ENCODE measurements around the gene HPS4.

HPS4 gene

GRCh38 chr22:26435327-26436093, 48.1 kb downstream of the HPS4 start:
- Histone ChIP-seq H3K9me3 (ENCODE audit: insufficient read depth, low read length) (no peaks in the 10 kb centered on the region), H3K4me3 (ENCODE audit: insufficient read length, low read depth) (no peak overlapping the region), H3K36me3 (ENCODE audit: insufficient read depth, insufficient read length, low read length) (peaks cover 30% of the 10 kb centered on the region), H3K4me1 (ENCODE audit: insufficient read depth, insufficient read length) (no peaks in the 10 kb centered on the region), H3K9ac (ENCODE audit: insufficient read length, low read depth) (no peak overlapping the region), H3K27me3 (ENCODE audit: insufficient read depth, insufficient read length) (no peaks in the 10 kb centered on the region)
- no peak for DNase-seq (ENCODE audit: low read depth, low spot score)
- TF ChIP-seq ZNF274 (IDR thresholded peaks at IDR 0.05; ENCODE audit: low read depth, low read length) (no peak), YY1 (IDR thresholded peaks at IDR 0.05; ENCODE audit: insufficient read depth, insufficient read length) (no peak), SUZ12 (IDR thresholded peaks at IDR 0.05; ENCODE audit: extremely low read depth, insufficient read depth, insufficient read length) (no peak)

- TF ChIP-seq ZNF274 (IDR thresholded peaks at IDR 0.05; ENCODE audit: low read depth, low read length) (no peak), SUZ12 (IDR thresholded peaks at IDR 0.05; ENCODE audit: extremely low read depth, insufficient read depth, insufficient read length) (no peak), YY1 (IDR thresholded peaks at IDR 0.05; ENCODE audit: insufficient read depth, insufficient read length) (no peak)
- no peak for DNase-seq (ENCODE audit: low read depth, low spot score)
- Histone ChIP-seq H3K4me1 (ENCODE audit: insufficient read depth, insufficient read length) (peaks cover 6% of the 10 kb centered on the region), H3K4me3 (ENCODE audit: insufficient read length, low read depth) (no peak overlapping the region), H3K9me3 (ENCODE audit: insufficient read depth, low read length) (no peaks in the 10 kb centered on the region), H3K9ac (ENCODE audit: insufficient read length, low read depth) (no peak overlapping the region), H3K27me3 (ENCODE audit: insufficient read depth, insufficient read length) (peaks cover 12% of the 10 kb centered on the region), H3K36me3 (ENCODE audit: insufficient read depth, insufficient read length, low read length) (peaks cover 30% of the 10 kb centered on the region)
Observed at GRCh38 chr22:26433805-26434204, 49.8 kb downstream of the HPS4 start.

GRCh38 chr22:26432619-26433311, 50.8 kb downstream of the HPS4 start:
- Histone ChIP-seq H3K4me1 (ENCODE audit: insufficient read depth, insufficient read length) (peaks cover 10% of the 10 kb centered on the region), H3K4me3 (ENCODE audit: insufficient read length, low read depth) (no peak overlapping the region), H3K9ac (ENCODE audit: insufficient read length, low read depth) (no peak overlapping the region), H3K9me3 (ENCODE audit: insufficient read depth, low read length) (no peaks in the 10 kb centered on the region), H3K36me3 (ENCODE audit: insufficient read depth, insufficient read length, low read length) (peaks cover 28% of the 10 kb centered on the region), H3K27me3 (ENCODE audit: insufficient read depth, insufficient read length) (peaks cover 22% of the 10 kb centered on the region)
- TF ChIP-seq YY1 (IDR thresholded peaks at IDR 0.05; ENCODE audit: insufficient read depth, insufficient read length): no peak
- no peak for TF ChIP-seq SUZ12 (IDR thresholded peaks at IDR 0.05; ENCODE audit: extremely low read depth, insufficient read depth, insufficient read length)
- DNase-seq (ENCODE audit: low read depth, low spot score): no peak

- peaks cover 10% of the 10 kb centered on the region for H3K4me1 ChIP-seq (ENCODE audit: insufficient read depth, insufficient read length)
- peaks cover 21% of the 10 kb centered on the region for H3K36me3 ChIP-seq (ENCODE audit: insufficient read depth, insufficient read length, low read length)
- H3K9me3 ChIP-seq (ENCODE audit: insufficient read depth, low read length): no peaks in the 10 kb centered on the region
- H3K27me3 ChIP-seq (ENCODE audit: insufficient read depth, insufficient read length): peaks cover 29% of the 10 kb centered on the region
- DNase-seq (ENCODE audit: low read depth, low spot score): no peak
- H3K4me3 ChIP-seq (ENCODE audit: insufficient read length, low read depth): no peak overlapping the region
- TF ChIP-seq YY1 (IDR thresholded peaks at IDR 0.05; ENCODE audit: insufficient read depth, insufficient read length) (no peak), ZNF274 (IDR thresholded peaks at IDR 0.05; ENCODE audit: low read depth, low read length) (no peak), SUZ12 (IDR thresholded peaks at IDR 0.05; ENCODE audit: extremely low read depth, insufficient read depth, insufficient read length) (no peak)
- H3K9ac ChIP-seq (ENCODE audit: insufficient read length, low read depth): no peak overlapping the region
Observed at GRCh38 chr22:26431261-26431995, 52.2 kb downstream of the HPS4 start.

- Histone ChIP-seq H3K4me3 (ENCODE audit: insufficient read length, low read depth) (no peak overlapping the region), H3K9me3 (ENCODE audit: insufficient read depth, low read length) (no peaks in the 10 kb centered on the region), H3K27me3 (ENCODE audit: insufficient read depth, insufficient read length) (peaks cover 29% of the 10 kb centered on the region), H3K36me3 (ENCODE audit: insufficient read depth, insufficient read length, low read length) (peaks cover 17% of the 10 kb centered on the region), H3K9ac (ENCODE audit: insufficient read length, low read depth) (no peak overlapping the region), H3K4me1 (ENCODE audit: insufficient read depth, insufficient read length) (peaks cover 10% of the 10 kb centered on the region)
- TF ChIP-seq ZNF274 (IDR thresholded peaks at IDR 0.05; ENCODE audit: low read depth, low read length) (no peak), SUZ12 (IDR thresholded peaks at IDR 0.05; ENCODE audit: extremely low read depth, insufficient read depth, insufficient read length) (no peak), YY1 (IDR thresholded peaks at IDR 0.05; ENCODE audit: insufficient read depth, insufficient read length) (no peak)
- no peak for DNase-seq (ENCODE audit: low read depth, low spot score)
Observed at GRCh38 chr22:26430600-26430999, 53.0 kb downstream of the HPS4 start.

GRCh38 chr22:26429458-26430286, 53.9 kb downstream of the HPS4 start:
- H3K9ac ChIP-seq (ENCODE audit: insufficient read length, low read depth): peak overlapping the region; percentile 72
- H3K4me1 ChIP-seq (ENCODE audit: insufficient read depth, insufficient read length): peaks cover 10% of the 10 kb centered on the region
- peaks cover 14% of the 10 kb centered on the region for H3K36me3 ChIP-seq (ENCODE audit: insufficient read depth, insufficient read length, low read length)
- TF ChIP-seq YY1 (IDR thresholded peaks at IDR 0.05; ENCODE audit: insufficient read depth, insufficient read length) (no peak), SUZ12 (IDR thresholded peaks at IDR 0.05; ENCODE audit: extremely low read depth, insufficient read depth, insufficient read length) (no peak), ZNF274 (IDR thresholded peaks at IDR 0.05; ENCODE audit: low read depth, low read length) (no peak)
- H3K9me3 ChIP-seq (ENCODE audit: insufficient read depth, low read length): no peaks in the 10 kb centered on the region
- peak overlapping the region; percentile 49 for H3K4me3 ChIP-seq (ENCODE audit: insufficient read length, low read depth)
- DNase-seq (ENCODE audit: low read depth, low spot score): no peak
- peaks cover 29% of the 10 kb centered on the region for H3K27me3 ChIP-seq (ENCODE audit: insufficient read depth, insufficient read length)
